ENCODE measurements around the gene ITGA11.

DNA sequence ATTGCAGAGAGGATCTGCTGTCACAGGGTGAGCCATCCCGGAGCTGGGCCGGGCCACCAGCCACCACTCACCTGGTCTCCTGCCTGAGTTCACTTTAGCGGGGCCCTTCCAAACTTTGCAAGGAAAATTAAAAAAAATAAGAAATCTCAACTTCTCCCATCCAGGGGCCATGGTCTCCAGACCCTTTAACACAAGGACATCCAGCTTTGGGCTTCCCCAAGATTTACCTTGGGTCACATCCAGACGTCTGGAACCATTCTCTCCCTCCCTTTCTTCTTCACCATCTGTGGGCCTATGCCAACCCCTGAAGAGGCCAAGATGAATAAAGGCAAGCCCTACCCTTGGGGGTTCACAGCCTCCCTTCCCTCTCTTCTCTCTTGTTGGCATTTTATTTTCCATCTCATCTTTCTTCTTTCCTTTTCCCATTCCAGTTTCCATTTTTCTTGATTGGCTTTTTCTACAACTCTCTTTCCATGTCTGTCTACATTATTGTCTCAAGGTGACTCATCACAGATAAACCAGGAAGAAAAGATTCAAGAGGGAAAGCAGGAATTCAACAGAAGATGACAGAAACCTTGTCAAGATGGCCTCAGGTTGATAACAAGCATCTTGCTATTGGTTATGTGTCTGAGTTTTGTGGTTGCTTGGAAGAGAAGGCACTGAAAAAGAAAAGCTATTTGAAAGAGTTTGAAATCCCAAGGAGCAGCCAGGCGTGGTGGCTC is 49.5 kb downstream of the ITGA11 start:
- TF ChIP-seq CTCF (IDR thresholded peaks at IDR 0.05) (no peak), POLR2A (IDR thresholded peaks at IDR 0.05) (no peak)
